K562 (cell line): Measurements from ENCODE around the gene MSANTD1. TPM values are rescaled to one million over a fixed set of nuclear protein-coding genes. Genes with fewer than 3 reads are reported as not detected.

Experiments used
- ATAC-seq: fragments of 200-7000 bp; cut with Tn5 transposase; 3 replicates; pipeline ENCODE4 v1.9.1; 2020; ENCODE audit warnings: moderate library complexity
- BruUV-seq: library from RNA; stranded (reverse); fragments of 400-500 nt; replicated peaks from 2 replicates; lab custom pipeline; 2021; lab: Mats Ljungman, UMichigan
- CTCF ChIA-PET: fragments of 300-600 bp; formaldehyde crosslinking; extraction: SDS; loops from one replicate; lab custom pipeline; 2021; ENCODE audit warnings: low intra/inter-chr PET ratio; lab: Yijun Ruan, JAX
- POLR2A ChIA-PET: fragments of 300-600, 350-650 bp; sonication (Branson Sonifier 250); formaldehyde crosslinking; extraction: SDS; loops from one replicate; lab custom pipeline; 2021; ENCODE audit warnings: antibody characterized with exemption, inconsistent platforms; lab: Yijun Ruan, JAX
- DNase-seq, 4 experiments: peaks; one replicate each; pipeline versions ENCODE4 v3.0.0 to v3.0.0-alpha.2; 2011 to 2018; ENCODE audit warnings: low spot score in 3 of 4, mixed read lengths in 3 of 4; ENCODE audit errors: extremely low read depth in 1 of 4
- FAIRE-seq: peaks from 2 replicates; lab custom pipeline; 2011; peaks lifted over from hg19 to GRCh38; lab: Jason Lieb, UNC
- H2AFZ ChIP-seq: 2 replicates; pipeline ENCODE4 v1.6.0; 2011; ENCODE audit warnings: low read depth, low read length, control low read depth, inconsistent platforms
- H3K27ac ChIP-seq: fragments of 200-600 bp; 3 replicates; pipeline ENCODE4 v1.8.0; 2011; ENCODE audit warnings: low read depth, mild to moderate bottlenecking, control low read depth, inconsistent platforms, low read length, moderate library complexity, mixed read lengths; ENCODE audit errors: extremely low read depth
- H3K27me3 ChIP-seq, 2 experiments: fragments of 300-600 bp in 1 of 2; 2 replicates in 1 of 2; 3 replicates in 1 of 2; pipeline versions ENCODE4 v1.6.0 to v1.8.0; 2011; ENCODE audit warnings: inconsistent platforms in 2 of 2, low read length in 2 of 2, mild to moderate bottlenecking in 1 of 2, mixed read lengths in 1 of 2, moderate library complexity in 1 of 2; ENCODE audit not compliant: control insufficient read depth in 2 of 2, insufficient read depth in 2 of 2
- H3K36me3 ChIP-seq: fragments of 300-600 bp; 3 replicates; pipeline ENCODE4 v1.8.0; 2011; ENCODE audit warnings: mild to moderate bottlenecking, low read length, inconsistent platforms; ENCODE audit not compliant: control insufficient read depth, insufficient read depth
- H3K4me1 ChIP-seq, 2 experiments: fragments of 200-600 bp in 1 of 2; replicated peaks in 1 of 2; 2 replicates in 1 of 2; 3 replicates in 1 of 2; pipeline versions ENCODE4 v1.5.1 to v1.8.0; 2011; ENCODE audit warnings: inconsistent platforms in 2 of 2, low read length in 2 of 2, mild to moderate bottlenecking in 1 of 2, mixed read lengths in 1 of 2, moderate library complexity in 1 of 2; ENCODE audit not compliant: control insufficient read depth in 2 of 2, insufficient read depth in 2 of 2
- H3K4me2 ChIP-seq: 2 replicates; pipeline ENCODE4 v1.6.1; 2011; ENCODE audit warnings: low read length, control low read depth, inconsistent platforms, mixed read lengths; ENCODE audit not compliant: insufficient read depth
- H3K4me3 ChIP-seq: fragments of 200-600 bp; sonication (generic), shearing (Covaris generic); 2 replicates; pipeline ENCODE4 v1.5.1; 2016; ENCODE audit warnings: control low read depth, inconsistent platforms
- H3K79me2 ChIP-seq: fragments of 200-600 bp; 3 replicates; pipeline ENCODE4 v1.8.0; 2011; ENCODE audit warnings: low read length, inconsistent platforms; ENCODE audit not compliant: control insufficient read depth, insufficient read depth
- H3K9ac ChIP-seq, 2 experiments: 2 replicates each; pipeline versions ENCODE4 v1.6.0 to v1.6.1; 2011; ENCODE audit warnings: low read depth in 2 of 2, low read length in 2 of 2, control low read depth in 1 of 2, inconsistent platforms in 1 of 2, mild to moderate bottlenecking in 1 of 2, mixed read lengths in 1 of 2; ENCODE audit not compliant: insufficient read depth in 1 of 2
- H3K9me1 ChIP-seq: one replicate; pipeline ENCODE4 v1.6.0; 2011; ENCODE audit warnings: inconsistent platforms, mild to moderate bottlenecking, low read length, moderate library complexity; ENCODE audit not compliant: control insufficient read depth, insufficient read depth
- H3K9me3 ChIP-seq: replicated peaks from 2 replicates; pipeline ENCODE4 v1.5.1; 2011; ENCODE audit warnings: low read depth, low read length, inconsistent platforms; ENCODE audit not compliant: control insufficient read depth, insufficient read depth
- H4K20me1 ChIP-seq: replicated peaks from 2 replicates; pipeline ENCODE4 v1.6.1; 2011; ENCODE audit warnings: low read length, inconsistent platforms, mixed read lengths; ENCODE audit not compliant: control insufficient read depth, insufficient read depth
- BCOR ChIP-seq: fragments of 450-650 bp; IDR thresholded peaks from 2 replicates; pipeline ENCODE4 v1.6.1; 2016
- MCM7 ChIP-seq, 2 experiments: fragments of 450-650 bp; IDR thresholded peaks; 2 replicates each; pipeline ENCODE4 v1.6.1; 2016 to 2018
- RAD21 ChIP-seq, 2 experiments: fragments of 250-450 bp in 1 of 2; fragments of 450-650 bp in 1 of 2; sonication (Bioruptor Pico) in 1 of 2; formaldehyde crosslinking in 1 of 2; IDR thresholded peaks in 1 of 2; conservative IDR thresholded peaks in 1 of 2; 2 replicates each; pipeline versions ENCODE4 v1.4.0 to v1.8.0; 2020 to 2022; ENCODE audit warnings: mild to moderate bottlenecking in 2 of 2, moderate library complexity in 1 of 2
- RAD51 ChIP-seq: fragments of 450-650 bp; IDR thresholded peaks from 2 replicates; pipeline ENCODE4 v1.7.1; 2016; ENCODE audit warnings: low read depth, mild to moderate bottlenecking, borderline replicate concordance
- TCF7L2 ChIP-seq: fragments of 150-350 bp; IDR thresholded peaks from 2 replicates; pipeline ENCODE4 v1.6.1; 2016; ENCODE audit warnings: low read depth, mild to moderate bottlenecking, low read length, moderate library complexity
- ZNF354B ChIP-seq: fragments of 250-450 bp; sonication (Bioruptor Pico); IDR thresholded peaks from 2 replicates; pipeline ENCODE4 v1.4.0; 2020
- WGBS: fragments of 100-300 bp; shearing (Covaris generic); methylation state at CpG from one replicate; pipeline ENCODE4 v1.1.6; 2016; ENCODE audit warnings: low coverage, mixed read lengths; ENCODE audit not compliant: insufficient coverage; ENCODE audit errors: missing lambda C conversion rate; 5-methylcytosine and 5-hydroxymethylcytosine counted together
- in situ Hi-C: fragments of 300-500 bp; cut with MboI; formaldehyde crosslinking; loops from 4 replicates; pipeline ENCODE4 v1.15.0; 2018; ENCODE audit warnings: inconsistent platforms, mixed read lengths
- intact Hi-C: fragments of 100-400 bp; cut with micrococcal nuclease; formaldehyde crosslinking; loops from 2 replicates; pipeline ENCODE4 v1.14.2; 2022
- polyA plus RNA-seq, 8 experiments: library from polyadenylated mRNA; depleted of rRNA in 4 of 8; stranded (reverse) in 5 of 8; unstranded in 3 of 8; fragments of >200 nt; fragmentation: Nextera tagmentation in 2 of 8; fragmentation: Illumina TruSeq in 1 of 8; extraction: Ambion mirVana in 2 of 8; extraction: Trizol in 1 of 8; gene quantifications; 2 replicates each; pipeline versions ENCODE4 v1.2.1 to v1.2.3, GENCODE V29; 2011 to 2014; ENCODE audit warnings: inconsistent platforms in 1 of 8, missing spikeins in 1 of 8
- total RNA-seq, 7 experiments: library from RNA; depleted of rRNA in 6 of 7; stranded (reverse); fragments of >200 nt in 6 of 7; fragmentation: Illumina TruSeq in 2 of 7; extraction: Trizol in 2 of 7; gene quantifications; 2 replicates each; pipeline versions ENCODE4 v1.2.1 to v1.2.3, GENCODE V29; 2011 to 2021; ENCODE audit warnings: low replicate concordance in 1 of 7
- TF ChIP-seq, protein P1 (sequence below): fragments of 450-650 bp; IDR thresholded peaks from 2 replicates; pipeline ENCODE4 v1.6.1; 2017; ENCODE audit warnings: antibody characterized with exemption, mild to moderate bottlenecking

MSANTD1 gene
- total and polyA plus RNA-seq, 9 of the 15 experiments (the other 6 are each of a cell fraction or from before 2014, with no cell fraction given) = 0.04 to 0.09 (median 0.07) TPM; not detected in 6

DNA sequence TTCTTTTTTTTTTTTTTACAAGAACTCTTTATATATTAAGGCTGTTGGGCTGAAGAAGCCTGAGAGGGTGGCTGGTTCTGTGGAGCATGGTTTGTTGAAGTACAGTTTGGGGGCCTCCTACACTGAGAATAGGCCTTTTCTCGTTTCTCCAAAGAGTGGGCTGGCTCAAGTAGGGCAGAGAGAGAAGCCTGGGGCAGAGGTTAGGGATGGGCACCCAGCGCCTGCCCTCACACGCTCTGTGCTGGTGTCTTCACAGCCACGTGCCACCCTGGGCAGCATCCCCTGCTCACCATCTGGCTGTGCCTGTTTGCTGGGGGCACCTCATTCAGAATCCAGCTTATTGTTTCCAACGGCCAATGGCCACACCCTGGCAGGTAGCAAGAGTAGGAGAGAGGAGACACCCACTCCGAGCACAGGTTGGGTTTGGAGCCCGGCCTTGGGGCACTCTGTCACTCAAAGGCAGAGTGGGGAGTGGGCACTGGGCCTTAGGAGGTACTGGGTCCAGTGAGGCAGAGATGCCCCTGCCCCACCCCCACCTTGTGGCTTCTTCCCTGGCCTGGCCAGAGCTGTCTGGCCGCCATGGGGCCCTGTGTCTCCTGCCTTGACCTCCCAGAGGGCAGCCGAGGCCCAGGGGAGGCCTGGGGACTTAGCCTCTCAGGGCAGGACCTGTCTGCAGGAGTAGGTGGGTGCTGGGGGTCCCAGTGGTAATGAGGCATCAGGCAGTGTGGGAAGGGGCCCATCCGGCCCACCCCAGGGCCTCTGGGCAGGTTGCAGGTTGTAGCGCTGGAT lies 2.9 kb downstream of the MSANTD1 start:
- no peak for ATAC-seq
- DNase-seq = no peak
- WGBS = 29% methylated on average over 11 of the region's 11 CpGs
- Histone ChIP-seq H3K27me3 (peaks cover 11 to 43% of the 10 kb centered on the region in 2 experiments; a peak in 4 of 5 replicates), H3K4me1 (peaks cover 0 to 62% of the 10 kb centered on the region in 2 experiments; a peak in 2 of 5 replicates), H3K9me1 (no peaks in the 10 kb centered on the region), H3K4me2 (no peak overlapping the region), H3K4me3 (no peak overlapping the region), H3K9me3 (no peaks in the 10 kb centered on the region), H3K79me2 (no peaks in the 10 kb centered on the region), H4K20me1 (peaks cover 8% of the 10 kb centered on the region; the same call in 1 of the 2 replicates), H2AFZ (no peak overlapping the region), H3K9ac (no peak overlapping the region), H3K36me3 (no peaks in the 10 kb centered on the region), H3K27ac (no peak overlapping the region)
- no TSS peak for BruUV-seq
- intact Hi-C loops = no loop called here
- CTCF ChIA-PET = no interaction called here
- TF ChIP-seq, protein P1, sequence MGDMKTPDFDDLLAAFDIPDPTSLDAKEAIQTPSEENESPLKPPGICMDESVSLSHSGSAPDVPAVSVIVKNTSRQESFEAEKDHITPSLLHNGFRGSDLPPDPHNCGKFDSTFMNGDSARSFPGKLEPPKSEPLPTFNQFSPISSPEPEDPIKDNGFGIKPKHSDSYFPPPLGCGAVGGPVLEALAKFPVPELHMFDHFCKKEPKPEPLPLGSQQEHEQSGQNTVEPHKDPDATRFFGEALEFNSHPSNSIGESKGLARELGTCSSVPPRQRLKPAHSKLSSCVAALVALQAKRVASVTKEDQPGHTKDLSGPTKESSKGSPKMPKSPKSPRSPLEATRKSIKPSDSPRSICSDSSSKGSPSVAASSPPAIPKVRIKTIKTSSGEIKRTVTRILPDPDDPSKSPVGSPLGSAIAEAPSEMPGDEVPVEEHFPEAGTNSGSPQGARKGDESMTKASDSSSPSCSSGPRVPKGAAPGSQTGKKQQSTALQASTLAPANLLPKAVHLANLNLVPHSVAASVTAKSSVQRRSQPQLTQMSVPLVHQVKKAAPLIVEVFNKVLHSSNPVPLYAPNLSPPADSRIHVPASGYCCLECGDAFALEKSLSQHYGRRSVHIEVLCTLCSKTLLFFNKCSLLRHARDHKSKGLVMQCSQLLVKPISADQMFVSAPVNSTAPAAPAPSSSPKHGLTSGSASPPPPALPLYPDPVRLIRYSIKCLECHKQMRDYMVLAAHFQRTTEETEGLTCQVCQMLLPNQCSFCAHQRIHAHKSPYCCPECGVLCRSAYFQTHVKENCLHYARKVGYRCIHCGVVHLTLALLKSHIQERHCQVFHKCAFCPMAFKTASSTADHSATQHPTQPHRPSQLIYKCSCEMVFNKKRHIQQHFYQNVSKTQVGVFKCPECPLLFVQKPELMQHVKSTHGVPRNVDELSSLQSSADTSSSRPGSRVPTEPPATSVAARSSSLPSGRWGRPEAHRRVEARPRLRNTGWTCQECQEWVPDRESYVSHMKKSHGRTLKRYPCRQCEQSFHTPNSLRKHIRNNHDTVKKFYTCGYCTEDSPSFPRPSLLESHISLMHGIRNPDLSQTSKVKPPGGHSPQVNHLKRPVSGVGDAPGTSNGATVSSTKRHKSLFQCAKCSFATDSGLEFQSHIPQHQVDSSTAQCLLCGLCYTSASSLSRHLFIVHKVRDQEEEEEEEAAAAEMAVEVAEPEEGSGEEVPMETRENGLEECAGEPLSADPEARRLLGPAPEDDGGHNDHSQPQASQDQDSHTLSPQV = no peak
- TF ChIP-seq MCM7 (IDR thresholded peaks at IDR 0.05) = no peak
- TF ChIP-seq BCOR = peak; percentile 40; the same call in 1 of the 2 replicates
- TF ChIP-seq RAD21 (CRISPR knock-in tag; conservative IDR thresholded peaks at IDR 0.05 in 1 of 2, IDR thresholded peaks at IDR 0.05 in 1 of 2) = no peak
- no peak for TF ChIP-seq RAD51
- TF ChIP-seq ZNF354B (CRISPR knock-in tag) = no peak
- no peak for TF ChIP-seq TCF7L2
- FAIRE-seq = no peak
- in situ Hi-C loops = no loop called here
- POLR2A ChIA-PET = interaction anchor here (1.4 kb wide), 1 partner anchor 10 kb away, joined by 3 read pairs; no protein-coding TSS in a partner anchor
